ENCODE results near the gene JPT2.
A peak's percentile ranks its signal among the peaks of the same experiment; 100 is the strongest.

JPT2 gene

DNA sequence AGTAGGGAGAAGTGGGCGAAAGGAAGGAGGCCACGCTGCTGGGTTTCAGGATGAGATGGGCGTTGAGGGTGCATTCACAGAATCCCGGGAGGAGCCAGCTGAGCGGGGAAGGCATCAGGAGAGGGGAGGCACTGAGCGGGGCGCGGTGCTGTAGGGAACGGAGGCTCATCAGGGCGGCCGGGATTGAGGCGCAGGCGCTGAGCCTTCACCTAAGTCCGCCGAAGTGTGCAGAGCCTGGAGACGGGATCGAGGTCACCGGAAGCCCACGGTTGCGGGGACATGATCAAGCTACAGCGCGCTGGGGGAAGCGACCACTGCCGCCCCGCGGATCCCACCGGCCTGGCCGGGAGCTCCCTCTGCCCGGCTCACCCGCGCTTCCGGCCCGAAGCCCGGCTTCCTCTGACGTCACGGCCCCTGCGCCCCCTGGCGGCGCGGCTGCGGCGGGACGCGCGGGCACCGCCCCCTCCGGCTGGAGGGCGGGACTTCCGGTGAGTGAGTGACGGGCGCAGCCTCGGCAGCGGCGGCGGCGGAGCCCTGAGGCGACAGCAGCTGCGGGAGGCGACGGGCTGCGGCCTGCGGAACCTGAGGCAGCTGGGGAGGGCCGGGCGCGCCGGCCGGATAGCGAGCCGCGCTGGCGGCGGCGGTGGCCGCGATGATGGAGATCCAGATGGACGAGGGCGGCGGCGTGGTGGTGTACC, 27.8 kb downstream of the JPT2 start, which contains the start of gene MAPK8IP3 (continued):
- TF ChIP-seq ZNF174 (tag by site-specific recombination; IDR thresholded peaks at IDR 0.05) (no peak), ZNF623 (tag by site-specific recombination; IDR thresholded peaks at IDR 0.05) (peak; percentile 23; the same call in 1 of the 2 replicates), IKZF3 (tag by site-specific recombination; IDR thresholded peaks at IDR 0.05) (peak; percentile 93), KLF9 (tag by site-specific recombination; IDR thresholded peaks at IDR 0.05; ENCODE audit: low read depth) (peak; percentile 82), OVOL3 (tag by site-specific recombination; IDR thresholded peaks at IDR 0.05) (no peak), KLF16 (tag by site-specific recombination; IDR thresholded peaks at IDR 0.05) (peak; percentile 87), REPIN1 (tag by site-specific recombination; IDR thresholded peaks at IDR 0.05; ENCODE audit: low read depth) (no peak), GLIS1 (tag by site-specific recombination; IDR thresholded peaks at IDR 0.05) (peak; percentile 6; the same call in 1 of the 2 replicates), YY2 (tag by site-specific recombination; IDR thresholded peaks at IDR 0.05) (no peak), ZNF707 (tag by site-specific recombination; IDR thresholded peaks at IDR 0.05) (no peak), ZNF341 (tag by site-specific recombination; IDR thresholded peaks at IDR 0.05; ENCODE audit: low read depth) (peak; percentile 44; the same call in 1 of the 2 replicates), ZNF600 (tag by site-specific recombination; IDR thresholded peaks at IDR 0.05) (peak; percentile 48), ZNF391 (tag by site-specific recombination; IDR thresholded peaks at IDR 0.05; ENCODE audit: borderline replicate concordance, low read depth) (peak; percentile 68; the same call in 1 of the 2 replicates), ZNF747 (tag by site-specific recombination; IDR thresholded peaks at IDR 0.05) (no peak), ZNF776 (tag by site-specific recombination; IDR thresholded peaks at IDR 0.05; ENCODE audit: borderline replicate concordance) (no peak), ZNF16 (tag by site-specific recombination; IDR thresholded peaks at IDR 0.05; ENCODE audit: low read depth) (0 out of 2 replicates have a peak, but pooled peaks have one; percentile 19)
- TF ChIP-seq, protein P1, sequence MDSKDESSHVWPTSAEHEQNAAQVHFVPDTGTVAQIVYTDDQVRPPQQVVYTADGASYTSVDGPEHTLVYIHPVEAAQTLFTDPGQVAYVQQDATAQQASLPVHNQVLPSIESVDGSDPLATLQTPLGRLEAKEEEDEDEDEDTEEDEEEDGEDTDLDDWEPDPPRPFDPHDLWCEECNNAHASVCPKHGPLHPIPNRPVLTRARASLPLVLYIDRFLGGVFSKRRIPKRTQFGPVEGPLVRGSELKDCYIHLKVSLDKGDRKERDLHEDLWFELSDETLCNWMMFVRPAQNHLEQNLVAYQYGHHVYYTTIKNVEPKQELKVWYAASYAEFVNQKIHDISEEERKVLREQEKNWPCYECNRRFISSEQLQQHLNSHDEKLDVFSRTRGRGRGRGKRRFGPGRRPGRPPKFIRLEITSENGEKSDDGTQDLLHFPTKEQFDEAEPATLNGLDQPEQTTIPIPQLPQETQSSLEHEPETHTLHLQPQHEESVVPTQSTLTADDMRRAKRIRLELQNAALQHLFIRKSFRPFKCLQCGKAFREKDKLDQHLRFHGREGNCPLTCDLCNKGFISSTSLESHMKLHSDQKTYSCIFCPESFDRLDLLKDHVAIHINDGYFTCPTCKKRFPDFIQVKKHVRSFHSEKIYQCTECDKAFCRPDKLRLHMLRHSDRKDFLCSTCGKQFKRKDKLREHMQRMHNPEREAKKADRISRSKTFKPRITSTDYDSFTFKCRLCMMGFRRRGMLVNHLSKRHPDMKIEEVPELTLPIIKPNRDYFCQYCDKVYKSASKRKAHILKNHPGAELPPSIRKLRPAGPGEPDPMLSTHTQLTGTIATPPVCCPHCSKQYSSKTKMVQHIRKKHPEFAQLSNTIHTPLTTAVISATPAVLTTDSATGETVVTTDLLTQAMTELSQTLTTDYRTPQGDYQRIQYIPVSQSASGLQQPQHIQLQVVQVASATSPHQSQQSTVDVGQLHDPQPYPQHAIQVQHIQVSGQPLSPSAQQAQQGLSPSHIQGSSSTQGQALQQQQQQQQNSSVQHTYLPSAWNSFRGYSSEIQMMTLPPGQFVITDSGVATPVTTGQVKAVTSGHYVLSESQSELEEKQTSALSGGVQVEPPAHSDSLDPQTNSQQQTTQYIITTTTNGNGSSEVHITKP (tag by site-specific recombination; IDR thresholded peaks at IDR 0.05) = peak; percentile 87
- TF ChIP-seq, protein P2, sequence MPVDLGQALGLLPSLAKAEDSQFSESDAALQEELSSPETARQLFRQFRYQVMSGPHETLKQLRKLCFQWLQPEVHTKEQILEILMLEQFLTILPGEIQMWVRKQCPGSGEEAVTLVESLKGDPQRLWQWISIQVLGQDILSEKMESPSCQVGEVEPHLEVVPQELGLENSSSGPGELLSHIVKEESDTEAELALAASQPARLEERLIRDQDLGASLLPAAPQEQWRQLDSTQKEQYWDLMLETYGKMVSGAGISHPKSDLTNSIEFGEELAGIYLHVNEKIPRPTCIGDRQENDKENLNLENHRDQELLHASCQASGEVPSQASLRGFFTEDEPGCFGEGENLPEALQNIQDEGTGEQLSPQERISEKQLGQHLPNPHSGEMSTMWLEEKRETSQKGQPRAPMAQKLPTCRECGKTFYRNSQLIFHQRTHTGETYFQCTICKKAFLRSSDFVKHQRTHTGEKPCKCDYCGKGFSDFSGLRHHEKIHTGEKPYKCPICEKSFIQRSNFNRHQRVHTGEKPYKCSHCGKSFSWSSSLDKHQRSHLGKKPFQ (tag by site-specific recombination; IDR thresholded peaks at IDR 0.05) = 0 out of 2 replicates have a peak, but pooled peaks have one; percentile 39
- TF ChIP-seq, protein P3, sequence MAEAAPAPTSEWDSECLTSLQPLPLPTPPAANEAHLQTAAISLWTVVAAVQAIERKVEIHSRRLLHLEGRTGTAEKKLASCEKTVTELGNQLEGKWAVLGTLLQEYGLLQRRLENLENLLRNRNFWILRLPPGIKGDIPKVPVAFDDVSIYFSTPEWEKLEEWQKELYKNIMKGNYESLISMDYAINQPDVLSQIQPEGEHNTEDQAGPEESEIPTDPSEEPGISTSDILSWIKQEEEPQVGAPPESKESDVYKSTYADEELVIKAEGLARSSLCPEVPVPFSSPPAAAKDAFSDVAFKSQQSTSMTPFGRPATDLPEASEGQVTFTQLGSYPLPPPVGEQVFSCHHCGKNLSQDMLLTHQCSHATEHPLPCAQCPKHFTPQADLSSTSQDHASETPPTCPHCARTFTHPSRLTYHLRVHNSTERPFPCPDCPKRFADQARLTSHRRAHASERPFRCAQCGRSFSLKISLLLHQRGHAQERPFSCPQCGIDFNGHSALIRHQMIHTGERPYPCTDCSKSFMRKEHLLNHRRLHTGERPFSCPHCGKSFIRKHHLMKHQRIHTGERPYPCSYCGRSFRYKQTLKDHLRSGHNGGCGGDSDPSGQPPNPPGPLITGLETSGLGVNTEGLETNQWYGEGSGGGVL (tag by site-specific recombination; IDR thresholded peaks at IDR 0.05) = no peak; the same call in none of the 2 replicates
- TF ChIP-seq, protein P4, sequence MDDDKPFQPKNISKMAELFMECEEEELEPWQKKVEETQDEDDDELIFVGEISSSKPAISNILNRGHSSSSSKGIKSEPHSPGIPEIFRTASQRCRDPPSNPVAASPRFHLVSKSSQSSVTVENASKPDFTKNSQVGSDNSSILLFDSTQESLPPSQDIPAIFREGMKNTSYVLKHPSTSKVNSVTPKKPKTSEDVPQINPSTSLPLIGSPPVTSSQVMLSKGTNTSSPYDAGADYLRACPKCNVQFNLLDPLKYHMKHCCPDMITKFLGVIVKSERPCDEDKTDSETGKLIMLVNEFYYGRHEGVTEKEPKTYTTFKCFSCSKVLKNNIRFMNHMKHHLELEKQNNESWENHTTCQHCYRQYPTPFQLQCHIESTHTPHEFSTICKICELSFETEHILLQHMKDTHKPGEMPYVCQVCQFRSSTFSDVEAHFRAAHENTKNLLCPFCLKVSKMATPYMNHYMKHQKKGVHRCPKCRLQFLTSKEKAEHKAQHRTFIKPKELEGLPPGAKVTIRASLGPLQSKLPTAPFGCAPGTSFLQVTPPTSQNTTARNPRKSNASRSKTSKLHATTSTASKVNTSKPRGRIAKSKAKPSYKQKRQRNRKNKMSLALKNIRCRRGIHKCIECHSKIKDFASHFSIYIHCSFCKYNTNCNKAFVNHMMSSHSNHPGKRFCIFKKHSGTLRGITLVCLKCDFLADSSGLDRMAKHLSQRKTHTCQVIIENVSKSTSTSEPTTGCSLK (tag by site-specific recombination; IDR thresholded peaks at IDR 0.05) = no peak
